AG04450 (cell line): ENCODE data around the gene GMCL1. TPM values are rescaled to one million over a fixed set of nuclear protein-coding genes. Genes with fewer than 3 reads are reported as not detected.
"Not testable (repeated sequence)": the region's sequence is repeated elsewhere in the genome, so short reads cannot be mapped to it uniquely, and the experiment has no call there.

Source experiments
- CTCF ChIA-PET: fragments of 300-600, 350-600 bp; formaldehyde crosslinking; extraction: SDS; loops from one replicate; lab custom pipeline; 2022; ENCODE audit warnings: antibody characterized with exemption, inconsistent platforms; lab: Charles Lee
- POLR2A ChIA-PET: fragments of 350-600 bp; formaldehyde crosslinking; extraction: SDS; loops from one replicate; lab custom pipeline; 2021; ENCODE audit warnings: antibody characterized with exemption, inconsistent platforms; lab: Yijun Ruan, JAX
- DNase-seq: peaks from one replicate; pipeline ENCODE4 v3.0.0-alpha.2; 2011; ENCODE audit warnings: low read depth, low spot score
- H3K27ac ChIP-seq: one replicate; pipeline ENCODE4 v1.5.1; 2012; ENCODE audit warnings: low read depth, low read length, control low read depth
- H3K27me3 ChIP-seq: one replicate; pipeline ENCODE4 v1.6.0; 2012; ENCODE audit warnings: low read length; ENCODE audit not compliant: control insufficient read depth, insufficient read depth
- H3K4me3 ChIP-seq: 2 replicates; pipeline ENCODE4 v1.5.1; 2011; ENCODE audit warnings: mild to moderate bottlenecking, low read depth, low read length, control low read depth
- H3K9me3 ChIP-seq: 2 replicates; pipeline ENCODE4 v1.5.1; 2012; ENCODE audit warnings: low read length; ENCODE audit not compliant: control insufficient read depth, insufficient read depth
- polyA plus RNA-seq: library from polyadenylated mRNA; depleted of rRNA; stranded (reverse); fragments of >200 nt; gene quantifications from 2 replicates; pipeline ENCODE4 v1.2.3, GENCODE V29; 2011
- TF ChIP-seq, protein P1 (sequence below): IDR thresholded peaks from 2 replicates; pipeline ENCODE4 v1.5.1; 2011; ENCODE audit warnings: low read depth, low read length, control low read depth, inconsistent platforms

The GMCL1 gene
- polyA plus RNA-seq, 1 experiment: 7.2 TPM

- TF ChIP-seq, protein P1, sequence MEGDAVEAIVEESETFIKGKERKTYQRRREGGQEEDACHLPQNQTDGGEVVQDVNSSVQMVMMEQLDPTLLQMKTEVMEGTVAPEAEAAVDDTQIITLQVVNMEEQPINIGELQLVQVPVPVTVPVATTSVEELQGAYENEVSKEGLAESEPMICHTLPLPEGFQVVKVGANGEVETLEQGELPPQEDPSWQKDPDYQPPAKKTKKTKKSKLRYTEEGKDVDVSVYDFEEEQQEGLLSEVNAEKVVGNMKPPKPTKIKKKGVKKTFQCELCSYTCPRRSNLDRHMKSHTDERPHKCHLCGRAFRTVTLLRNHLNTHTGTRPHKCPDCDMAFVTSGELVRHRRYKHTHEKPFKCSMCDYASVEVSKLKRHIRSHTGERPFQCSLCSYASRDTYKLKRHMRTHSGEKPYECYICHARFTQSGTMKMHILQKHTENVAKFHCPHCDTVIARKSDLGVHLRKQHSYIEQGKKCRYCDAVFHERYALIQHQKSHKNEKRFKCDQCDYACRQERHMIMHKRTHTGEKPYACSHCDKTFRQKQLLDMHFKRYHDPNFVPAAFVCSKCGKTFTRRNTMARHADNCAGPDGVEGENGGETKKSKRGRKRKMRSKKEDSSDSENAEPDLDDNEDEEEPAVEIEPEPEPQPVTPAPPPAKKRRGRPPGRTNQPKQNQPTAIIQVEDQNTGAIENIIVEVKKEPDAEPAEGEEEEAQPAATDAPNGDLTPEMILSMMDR: no peak
- POLR2A ChIA-PET: no interaction called here
Measured at GRCh38 chr2:69863298-69863697, 33.8 kb downstream of the GMCL1 start.

GRCh38 chr2:69888451-69888850 lies 59.0 kb downstream of the GMCL1 start:
- no peak for DNase-seq
- Histone ChIP-seq H3K27me3 (peaks cover 4% of the 10 kb centered on the region), H3K27ac (no peak overlapping the region), H3K4me3 (no peak overlapping the region), H3K9me3 (peaks cover 5% of the 10 kb centered on the region; the same call in 1 of the 2 replicates)
- POLR2A ChIA-PET: no interaction called here
- CTCF ChIA-PET: interaction anchor here (0.9 kb wide), 1 partner anchor 163 kb away, joined by 3 read pairs; no protein-coding TSS in a partner anchor
- TF ChIP-seq, protein P1: no peak

More at GRCh38 chr2:69863298-69863697, 33.8 kb downstream of the GMCL1 start:
- DNase-seq: no peak
- Histone ChIP-seq H3K27me3 (no peaks in the 10 kb centered on the region), H3K9me3 (no peaks in the 10 kb centered on the region), H3K27ac (no peak overlapping the region), H3K4me3 (no peak overlapping the region)
- CTCF ChIA-PET: interaction anchor here (1.4 kb wide), 1 partner anchor 139 kb away, joined by 10 read pairs; no protein-coding TSS in a partner anchor

DNA sequence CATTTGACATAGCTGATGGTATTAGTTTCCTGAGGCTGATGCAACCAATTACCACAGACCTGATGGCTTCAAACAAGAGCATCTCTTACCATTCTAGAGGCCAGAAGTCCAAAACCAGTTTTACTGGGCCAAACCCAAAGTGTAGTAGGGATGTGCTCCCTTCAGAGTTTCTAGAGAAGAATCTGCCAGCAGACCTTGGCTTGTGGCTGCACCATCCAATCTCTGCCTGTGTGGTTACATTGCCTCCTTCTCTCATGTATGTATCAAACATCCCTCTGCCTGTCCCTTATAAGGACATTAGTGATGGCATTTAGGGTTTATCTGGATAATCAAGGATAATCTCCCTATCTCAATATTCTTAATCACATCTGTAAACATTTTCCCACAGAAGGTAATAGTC lies 59.8 kb downstream of the GMCL1 start:
- CTCF ChIA-PET: no interaction called here
- no peak for DNase-seq
- Histone ChIP-seq H3K4me3 (no peak overlapping the region), H3K9me3 (peaks cover 5% of the 10 kb centered on the region; the same call in 1 of the 2 replicates), H3K27ac (no peak overlapping the region), H3K27me3 (peaks cover 4% of the 10 kb centered on the region)
- TF ChIP-seq, protein P1: no peak
- POLR2A ChIA-PET: no interaction called here

DNA sequence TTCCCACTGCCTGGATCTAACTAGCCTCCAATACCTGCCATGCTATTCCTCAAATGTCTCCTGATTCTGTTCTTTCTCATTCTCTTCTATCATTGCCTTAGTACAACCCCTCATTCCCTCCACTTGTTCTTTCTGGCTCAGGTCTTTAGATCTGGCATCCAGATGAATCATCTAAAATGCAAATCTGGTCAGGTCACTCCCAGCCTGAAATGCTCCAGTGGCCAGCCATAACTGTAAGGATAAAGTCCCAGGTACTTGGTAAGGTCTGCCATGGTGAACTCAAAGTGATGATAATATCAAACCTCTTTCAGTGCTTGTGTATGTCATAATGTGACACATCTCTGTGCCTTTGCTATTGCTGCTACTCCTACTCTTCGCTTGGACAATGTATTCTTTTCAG lies 61.4 kb downstream of the GMCL1 start:
- H3K27me3 ChIP-seq: peaks cover 4% of the 10 kb centered on the region
- DNase-seq: no peak
- ChIA-PET POLR2A (no interaction called here), CTCF (interaction anchor here (1.6 kb wide), 1 partner anchor 166 kb away, joined by 6 read pairs; no protein-coding TSS in a partner anchor)
- H3K4me3 ChIP-seq: no peak overlapping the region
- no peak overlapping the region for H3K27ac ChIP-seq
- TF ChIP-seq, protein P1: no peak
- peaks cover 5% of the 10 kb centered on the region; the same call in 1 of the 2 replicates for H3K9me3 ChIP-seq

DNA sequence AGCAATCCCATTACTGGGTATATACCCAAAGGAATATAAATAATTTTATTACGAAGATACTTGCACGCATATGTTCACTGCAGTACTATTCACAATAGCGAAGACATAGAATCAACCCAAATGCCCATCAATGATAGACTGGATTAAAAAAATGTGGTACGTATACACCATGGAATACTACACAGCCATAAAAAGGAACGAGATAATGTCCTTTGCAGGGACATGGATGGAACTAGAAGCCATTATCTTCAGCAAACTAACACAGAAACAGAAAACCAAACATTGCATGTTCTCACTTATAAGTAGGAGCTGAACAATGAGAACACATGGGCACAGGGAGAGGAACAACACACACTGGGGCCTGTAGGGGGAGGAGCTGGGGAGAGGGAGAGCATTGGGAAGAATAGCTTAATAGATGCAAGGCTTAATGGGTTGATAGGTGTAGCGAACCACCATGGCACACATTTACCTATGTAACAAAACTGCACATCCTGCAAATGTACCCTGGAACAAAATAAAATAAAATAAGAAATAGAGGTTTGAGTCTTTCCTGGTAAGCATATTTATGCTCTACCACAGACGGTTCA lies 63.5 kb downstream of the GMCL1 start:
- ChIA-PET CTCF (interaction anchor here (1.1 to 3.2 kb wide), 3 partner anchors 19 to 250 kb away, joined by 3 to 25 read pairs (median 4); no protein-coding TSS in a partner anchor), POLR2A (interaction anchor here (0.5 to 1.1 kb wide), 2 partner anchors 55 to 298 kb away, joined by 3 read pairs; partner anchors contain the start of gene C2orf42)
- not testable (repeated sequence) for H3K9me3 ChIP-seq, H3K4me3 ChIP-seq, DNase-seq, H3K27ac ChIP-seq, H3K27me3 ChIP-seq
